Body of pancreas (tissue), 4 donors: ENCODE data around the gene OR51T1.

ENCODE experiments used
- POLR2A ChIP-seq, 3 donors: fragments of 450-650 bp; IDR thresholded peaks; one replicate each; pipeline ENCODE4 v1.6.1; 2016; ENCODE audit warnings: antibody characterized with exemption in 3 of 3, mild to moderate bottlenecking in 2 of 3
- TF ChIP-seq, protein P1 (sequence below), 7 experiments: fragments of 450-650 bp in 4 of 7; fragments of 200-600 bp in 3 of 7; sonication (generic) in 3 of 7; IDR thresholded peaks; one replicate each; pipeline ENCODE4 v1.5.1; 2016 to 2019; ENCODE audit warnings: antibody characterized with exemption in 7 of 7

DNA sequence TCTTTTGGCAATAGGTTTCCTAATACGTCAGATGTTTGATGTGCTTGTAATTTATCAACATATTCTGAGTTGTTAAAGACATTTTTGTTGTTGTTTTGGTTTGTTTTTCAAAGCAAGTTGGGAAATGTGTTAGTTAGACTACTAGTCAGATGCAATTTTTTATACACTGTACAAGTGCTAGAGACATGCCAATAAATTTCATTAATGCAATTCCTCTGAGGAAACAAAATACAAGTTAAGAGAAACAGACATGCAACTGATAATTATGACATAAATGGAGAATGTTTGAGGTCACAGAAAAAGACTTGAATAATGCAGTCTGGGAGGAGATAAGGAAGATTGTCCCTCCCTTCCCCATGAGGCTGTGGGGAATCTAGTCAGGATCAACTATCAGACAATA lies 5.9 kb downstream of the OR51T1 start:
- TF ChIP-seq, protein P1, sequence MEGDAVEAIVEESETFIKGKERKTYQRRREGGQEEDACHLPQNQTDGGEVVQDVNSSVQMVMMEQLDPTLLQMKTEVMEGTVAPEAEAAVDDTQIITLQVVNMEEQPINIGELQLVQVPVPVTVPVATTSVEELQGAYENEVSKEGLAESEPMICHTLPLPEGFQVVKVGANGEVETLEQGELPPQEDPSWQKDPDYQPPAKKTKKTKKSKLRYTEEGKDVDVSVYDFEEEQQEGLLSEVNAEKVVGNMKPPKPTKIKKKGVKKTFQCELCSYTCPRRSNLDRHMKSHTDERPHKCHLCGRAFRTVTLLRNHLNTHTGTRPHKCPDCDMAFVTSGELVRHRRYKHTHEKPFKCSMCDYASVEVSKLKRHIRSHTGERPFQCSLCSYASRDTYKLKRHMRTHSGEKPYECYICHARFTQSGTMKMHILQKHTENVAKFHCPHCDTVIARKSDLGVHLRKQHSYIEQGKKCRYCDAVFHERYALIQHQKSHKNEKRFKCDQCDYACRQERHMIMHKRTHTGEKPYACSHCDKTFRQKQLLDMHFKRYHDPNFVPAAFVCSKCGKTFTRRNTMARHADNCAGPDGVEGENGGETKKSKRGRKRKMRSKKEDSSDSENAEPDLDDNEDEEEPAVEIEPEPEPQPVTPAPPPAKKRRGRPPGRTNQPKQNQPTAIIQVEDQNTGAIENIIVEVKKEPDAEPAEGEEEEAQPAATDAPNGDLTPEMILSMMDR (IDR thresholded peaks at IDR 0.05): no peak
- TF ChIP-seq POLR2A (IDR thresholded peaks at IDR 0.05): no peak
